Left forelimb (tissue), 1 donor: Measurements from ENCODE around the gene GAL3ST1.
"Not testable (repeated sequence)": the region's sequence is repeated elsewhere in the genome, so short reads cannot be mapped to it uniquely, and the experiment has no call there.

Source experiments
- DNase-seq: peaks from one replicate; pipeline ENCODE4 v3.0.0-alpha.2; 2018; ENCODE audit warnings: low spot score

The GAL3ST1 gene

GRCh38 chr22:30564761-30565119 is 9.7 kb downstream of the GAL3ST1 start:
- DNase-seq = no peak

- no peak for DNase-seq
Observed at GRCh38 chr22:30564045-30564760, 10.3 kb downstream of the GAL3ST1 start.

- no peak for DNase-seq
Observed at GRCh38 chr22:30562366-30562765, 12.1 kb downstream of the GAL3ST1 start.

DNA sequence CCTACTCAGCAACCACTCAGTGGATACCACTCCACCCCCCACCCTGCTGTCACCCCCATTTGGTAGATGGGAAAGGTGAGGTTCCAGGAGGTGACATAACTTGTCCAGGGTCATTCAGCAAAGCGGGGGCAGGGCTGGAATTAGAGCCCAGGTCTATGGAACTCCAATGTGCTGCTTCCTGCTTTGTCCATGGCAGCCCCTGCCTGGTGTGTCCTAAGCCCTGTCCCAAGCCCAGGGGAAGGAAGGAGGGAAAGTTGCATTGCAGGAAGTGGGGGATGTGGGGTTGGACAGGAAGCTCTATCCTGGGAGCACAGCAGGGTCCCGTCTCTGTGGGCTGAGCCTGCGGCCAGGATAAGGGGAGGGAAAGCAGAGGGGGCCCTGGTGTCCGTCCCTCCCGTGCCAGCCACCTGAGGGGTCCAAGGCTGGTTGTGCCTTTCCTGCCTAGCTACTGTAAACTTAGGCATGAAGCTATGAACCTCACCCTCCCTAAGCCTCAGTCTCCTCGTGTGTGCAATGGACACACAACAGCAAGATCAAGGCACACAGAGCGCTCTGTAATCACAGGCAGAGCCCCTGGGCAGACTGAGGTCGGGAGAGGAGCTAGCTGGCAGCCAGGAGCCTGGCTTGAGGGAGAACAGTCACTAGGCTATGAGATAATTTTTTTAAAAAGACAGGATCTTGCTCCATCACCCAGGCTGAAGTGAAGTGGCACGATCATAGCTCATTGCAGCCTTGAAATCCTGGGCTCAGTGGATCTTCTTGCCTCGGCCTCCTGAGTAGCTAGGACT is 12.9 kb downstream of the GAL3ST1 start:
- DNase-seq = no peak

DNA sequence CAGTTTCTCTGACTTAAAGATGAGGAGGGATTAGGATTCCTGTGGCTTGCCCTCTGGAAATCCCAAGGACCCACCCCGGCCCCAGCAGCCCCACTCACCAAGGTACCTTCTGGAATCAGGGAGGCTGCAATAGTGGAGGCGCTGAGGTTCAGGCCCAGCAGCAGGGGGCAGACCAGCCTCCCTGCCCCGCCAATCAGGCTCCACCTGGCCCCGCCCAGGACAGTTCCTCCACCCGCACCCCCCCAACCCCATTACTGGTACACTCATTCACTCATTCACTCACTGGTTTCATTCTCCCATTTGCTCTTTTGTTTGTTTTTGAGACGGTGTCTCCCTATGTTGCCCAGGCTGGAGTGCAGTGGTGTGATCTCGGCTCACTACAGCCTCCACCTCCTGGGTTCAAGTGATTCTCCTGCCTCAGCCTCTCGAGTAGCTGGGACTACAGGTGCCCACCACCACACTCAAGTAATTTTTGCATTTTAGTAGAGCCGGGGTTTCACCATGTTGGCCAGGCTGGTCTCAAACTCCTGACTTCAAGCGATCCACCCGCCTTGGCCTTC is 13.7 kb downstream of the GAL3ST1 start:
- not testable (repeated sequence) for DNase-seq

DNA sequence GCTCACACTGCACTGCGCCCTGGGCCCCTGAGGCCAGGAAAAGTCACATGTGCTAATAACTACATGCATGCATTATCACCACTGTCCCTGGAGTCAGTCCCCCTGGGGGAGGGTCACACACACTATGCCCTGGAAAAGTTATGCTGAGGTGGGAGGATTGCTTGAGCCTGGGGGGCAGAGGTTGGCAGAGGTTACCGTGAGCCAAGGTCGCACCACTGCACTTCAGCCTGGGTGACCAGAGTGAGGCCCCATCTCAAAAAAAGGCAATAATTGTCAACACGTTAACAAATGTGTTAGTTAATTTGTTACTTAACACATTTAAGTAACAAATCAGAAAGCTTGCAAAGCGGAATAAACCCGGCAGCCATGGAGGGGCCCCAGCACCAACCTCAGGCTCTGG is 14.6 kb downstream of the GAL3ST1 start:
- no peak for DNase-seq

DNA sequence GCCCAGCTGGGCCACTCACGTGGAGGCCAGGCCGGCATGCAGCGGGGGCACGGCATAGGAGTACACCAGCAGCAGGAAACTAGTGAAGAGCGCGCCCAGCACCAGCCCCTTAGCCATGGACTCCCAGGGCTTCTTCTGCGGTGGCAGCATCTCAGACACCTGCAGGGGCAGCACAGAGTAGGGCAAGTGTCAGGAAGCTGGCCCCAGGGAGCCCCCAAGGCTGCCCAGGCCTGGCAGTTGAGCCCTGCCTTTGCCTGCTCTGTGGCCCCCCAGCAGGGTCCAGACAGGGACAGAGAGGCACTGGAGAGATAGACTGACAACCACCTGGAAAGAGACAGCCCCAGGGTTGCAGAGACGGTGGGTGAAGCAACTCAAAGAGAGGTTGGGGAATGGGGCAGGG is 17.2 kb downstream of the GAL3ST1 start:
- no peak for DNase-seq

- no peak for DNase-seq
Observed at GRCh38 chr22:30556388-30556787, 18.1 kb downstream of the GAL3ST1 start.

DNA sequence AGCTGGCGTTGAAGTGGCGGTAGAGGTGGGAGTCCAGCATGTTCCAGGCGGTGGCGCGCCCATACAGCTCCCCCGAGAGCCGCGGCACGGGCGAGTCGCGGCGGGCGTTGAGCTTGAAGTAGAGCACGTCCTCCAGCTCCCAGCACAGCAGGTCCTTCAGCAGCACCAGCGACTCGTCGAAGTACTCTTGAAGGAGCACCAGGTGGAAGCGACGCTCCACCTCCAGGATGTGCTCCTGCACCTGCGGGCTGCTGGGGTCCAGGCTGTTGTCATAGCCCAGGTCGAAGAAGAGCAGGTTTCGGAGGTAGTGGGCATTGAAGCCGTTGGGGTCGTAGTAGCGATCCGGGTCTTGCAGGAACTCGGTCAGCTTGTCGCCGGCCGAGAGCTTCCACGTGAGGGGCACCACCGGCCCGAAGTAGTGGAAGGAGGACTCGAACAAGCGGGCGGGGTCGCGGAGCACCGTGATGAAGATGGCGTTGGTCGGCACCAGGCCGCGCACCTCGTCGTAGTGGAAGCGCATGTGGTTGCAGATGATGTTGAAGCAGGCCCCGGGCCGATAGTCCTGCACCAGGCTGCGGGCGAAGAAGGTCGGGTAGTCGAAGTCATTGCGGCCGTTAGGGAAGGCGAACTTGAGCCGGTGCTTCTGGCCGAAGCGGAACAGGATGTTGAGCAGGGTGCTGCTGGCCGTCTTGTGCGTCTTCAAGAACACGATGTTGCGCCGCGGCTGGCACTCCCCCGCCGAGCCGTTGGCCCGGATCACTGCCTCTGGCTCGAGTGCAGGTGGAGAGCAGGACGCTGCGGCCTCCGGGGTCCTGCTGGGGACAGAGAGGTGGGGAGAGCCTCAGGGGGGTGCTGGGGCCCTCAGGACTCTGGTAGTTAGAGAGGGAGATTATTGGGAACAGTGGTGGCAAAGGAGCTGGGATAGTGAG is 18.9 kb downstream of the GAL3ST1 start:
- no peak for DNase-seq

DNA sequence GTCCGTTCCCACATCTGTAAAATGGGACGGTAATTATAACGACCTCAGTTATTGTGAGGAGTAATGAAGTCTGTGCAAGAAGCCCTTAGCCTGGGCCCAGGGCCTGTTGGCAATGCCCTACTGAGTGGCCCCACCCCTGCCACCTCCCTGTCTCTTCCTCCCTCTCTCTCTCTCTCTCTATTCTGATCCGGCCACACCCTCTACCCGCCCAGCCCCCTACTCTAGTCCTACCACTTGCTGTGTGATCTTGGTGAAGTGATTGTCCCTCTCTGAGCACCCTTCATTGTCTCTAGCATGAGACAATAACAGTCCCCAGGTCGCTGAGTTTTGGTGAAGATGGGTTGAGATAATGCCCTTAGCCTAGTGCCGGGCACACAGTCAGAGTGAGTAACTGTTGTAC is 20.5 kb downstream of the GAL3ST1 start:
- DNase-seq = no peak

- no peak for DNase-seq
Observed at GRCh38 chr22:30552719-30553118, 21.7 kb downstream of the GAL3ST1 start.

DNA sequence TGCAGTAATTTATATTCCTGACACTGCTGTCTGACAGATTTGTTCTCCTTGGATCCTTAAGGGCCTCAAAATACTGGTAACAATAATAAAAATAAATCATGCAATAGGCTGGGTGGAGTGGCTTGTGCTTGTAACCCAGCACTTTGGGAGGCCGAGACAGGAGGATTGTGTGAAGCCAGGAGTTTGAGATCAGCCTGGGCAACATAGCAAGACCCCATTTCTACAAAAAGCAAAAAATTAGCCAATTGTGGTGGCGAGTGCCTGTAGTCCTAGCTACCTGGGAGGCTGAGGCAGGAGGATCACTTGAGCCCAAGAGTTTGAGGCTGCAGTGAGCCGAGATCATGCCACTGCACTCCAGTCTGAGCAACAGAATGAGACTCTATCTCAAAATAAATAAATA is 22.7 kb downstream of the GAL3ST1 start:
- not testable (repeated sequence) for DNase-seq

DNA sequence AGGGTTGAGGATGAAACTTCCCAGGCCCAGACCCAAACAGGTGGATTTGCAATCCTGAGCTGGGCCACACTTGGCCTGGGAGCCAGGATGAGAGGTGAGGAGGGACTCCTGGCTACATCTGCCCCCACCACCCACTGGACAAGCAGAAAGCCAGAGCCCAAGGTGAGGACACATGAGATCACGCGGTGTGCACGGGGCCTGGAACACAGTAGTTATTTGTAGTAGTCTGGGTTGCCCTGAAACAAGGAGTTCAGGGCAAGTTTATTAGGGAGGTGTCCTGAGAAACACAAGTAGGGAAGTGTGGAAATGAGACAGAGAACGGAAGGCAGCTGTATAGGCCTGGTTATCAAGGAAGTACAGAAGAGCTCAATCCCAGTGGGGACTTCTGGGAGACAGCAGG is 27.3 kb downstream of the GAL3ST1 start:
- DNase-seq = no peak

GRCh38 chr22:30546616-30547015 is 27.8 kb downstream of the GAL3ST1 start, which contains the start of gene SEC14L6:
SEC14L6 (minus strand) TSS chr22:30546741; CDS start chr22:30546682, 59 bp downstream.
- DNase-seq = no peak

GRCh38 chr22:30542811-30543188 is 31.7 kb downstream of the GAL3ST1 start:
- no peak for DNase-seq

DNA sequence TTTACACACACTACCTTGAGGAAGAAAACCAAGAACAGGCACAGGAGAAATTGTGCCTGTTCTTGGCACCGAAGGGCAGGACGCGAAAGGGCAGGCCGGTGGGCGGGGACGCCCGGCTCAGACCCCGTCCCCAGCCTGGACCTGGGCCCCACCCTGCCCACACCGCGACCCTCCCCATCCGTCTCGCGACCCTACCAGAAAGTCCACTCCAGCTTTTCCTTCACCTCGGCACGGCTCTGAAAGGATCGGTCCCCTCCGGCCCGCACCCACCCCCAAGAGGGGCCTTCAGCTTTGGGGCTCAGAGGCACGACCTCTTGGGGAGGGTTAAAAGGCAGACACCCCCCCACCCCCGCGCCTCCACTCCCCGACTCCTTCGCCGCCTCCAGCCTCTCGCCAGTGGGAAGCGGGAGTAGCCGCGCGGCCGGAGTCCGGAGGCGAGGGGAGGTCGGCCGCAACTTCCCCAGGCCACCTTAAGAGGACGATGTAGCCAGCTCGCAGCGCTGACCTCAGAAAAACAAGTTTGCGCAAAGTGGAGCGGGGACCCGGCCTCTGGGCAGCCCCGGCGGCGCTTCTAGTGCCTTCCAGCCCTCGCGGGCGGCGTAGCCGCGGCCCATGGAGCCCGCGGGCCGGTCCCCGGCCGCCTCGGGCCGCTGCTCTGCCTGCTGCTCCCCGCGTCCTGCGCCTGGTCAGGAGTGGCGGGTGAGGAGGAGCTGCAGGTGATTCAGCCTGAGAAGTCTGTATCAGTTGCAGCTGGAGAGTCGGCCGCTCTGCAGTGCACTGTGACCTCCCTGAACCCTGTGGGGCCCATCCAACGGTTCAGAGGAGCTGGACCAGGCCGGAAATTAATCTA is 32.3 kb downstream of the GAL3ST1 start:
- no peak for DNase-seq

DNA sequence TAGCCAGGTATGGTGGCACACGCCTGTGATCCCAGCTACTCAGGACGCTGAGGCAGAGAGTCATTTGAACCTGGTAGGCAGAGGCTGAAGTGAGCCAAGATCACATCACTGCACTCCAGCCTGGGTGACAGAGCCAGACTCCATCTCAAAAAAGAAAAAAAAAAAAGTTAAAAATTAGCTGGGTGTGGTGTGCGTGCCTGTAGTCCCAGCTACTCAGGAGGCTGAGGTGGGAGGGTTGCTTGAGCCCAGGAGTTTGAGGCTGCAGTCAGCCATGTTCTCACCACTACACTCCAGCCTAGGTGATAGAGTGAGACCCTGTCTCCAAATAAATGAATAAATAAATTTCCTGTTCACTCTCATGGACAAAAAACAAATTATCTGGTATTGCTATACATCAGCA is 33.0 kb downstream of the GAL3ST1 start:
- not testable (repeated sequence) for DNase-seq

- DNase-seq = no peak
Observed at GRCh38 chr22:30539368-30539767, 35.1 kb downstream of the GAL3ST1 start.

DNA sequence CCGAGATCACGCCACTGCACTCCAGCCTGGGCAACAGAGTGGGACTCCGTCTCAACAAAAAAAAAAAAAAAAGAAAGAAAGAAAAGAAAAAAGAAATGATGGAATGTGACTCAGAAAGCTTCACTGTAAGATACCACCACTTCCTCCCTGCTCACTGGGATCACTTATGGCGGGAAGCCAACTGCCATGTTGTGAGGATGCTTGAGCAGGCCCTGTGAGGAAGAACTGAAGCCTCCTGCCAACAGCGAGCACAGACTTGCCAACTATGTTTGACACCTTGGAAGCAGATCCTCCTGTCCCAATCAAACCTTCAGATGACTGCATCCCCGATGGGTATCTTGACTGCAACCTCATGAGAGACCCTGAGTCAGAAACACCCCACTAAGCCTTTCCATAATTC is 36.2 kb downstream of the GAL3ST1 start:
- DNase-seq = no peak

GRCh38 chr22:30537083-30537731 is 37.3 kb downstream of the GAL3ST1 start:
- DNase-seq = no peak

DNA sequence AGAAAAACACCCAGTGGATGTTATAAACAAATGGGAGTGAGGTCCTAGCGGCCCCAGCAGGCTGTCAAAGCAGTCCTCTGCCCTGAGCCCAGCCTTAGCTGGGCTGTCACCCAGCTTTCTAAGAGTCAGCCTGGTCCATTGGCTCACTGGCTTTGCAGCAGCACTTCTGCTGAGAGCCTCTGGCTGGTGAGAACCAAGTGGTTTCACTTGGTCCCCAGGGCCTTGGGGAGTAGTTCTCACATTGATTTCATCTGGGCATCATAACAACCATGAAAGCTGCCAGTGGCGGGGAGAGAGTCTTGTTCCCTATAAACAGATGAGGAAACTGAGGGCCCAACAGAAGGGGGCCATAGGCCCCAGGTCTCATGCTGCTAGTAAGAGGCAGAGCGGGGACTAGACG is 39.3 kb downstream of the GAL3ST1 start:
- DNase-seq = no peak
